Measurements from ENCODE around the gene EXOC4.
"Not testable (repeated sequence)": the region's sequence is repeated elsewhere in the genome, so short reads cannot be mapped to it uniquely, and the experiment has no call there.

EXOC4 gene

DNA sequence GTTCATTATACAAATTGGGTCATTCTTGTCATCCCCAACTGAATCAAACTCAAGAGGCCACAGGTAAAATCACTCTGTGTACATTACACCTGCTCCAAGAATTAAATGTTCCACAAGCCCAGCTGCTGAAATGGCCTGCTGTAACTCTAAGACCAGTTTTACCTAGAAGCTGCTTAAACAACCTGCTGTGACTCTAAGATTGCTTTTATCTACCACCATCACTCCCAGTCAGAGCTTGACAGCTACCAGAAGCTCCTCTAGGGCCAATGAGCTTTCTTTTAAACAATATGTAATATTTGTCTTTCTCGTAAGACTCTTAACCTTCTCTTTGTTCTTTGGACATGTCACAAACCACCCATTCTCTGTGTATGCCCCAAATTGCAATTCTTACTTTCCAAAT is 732.4 kb downstream of the EXOC4 start:
- DNase-seq (ENCODE audit: low read depth), result no peak

GRCh38 chr7:133987582-133987981 is 734.7 kb downstream of the EXOC4 start:
- no peak for DNase-seq (ENCODE audit: low read depth)

GRCh38 chr7:133993547-133993946 is 740.7 kb downstream of the EXOC4 start:
- DNase-seq (ENCODE audit: low read depth), result no peak

- not testable (repeated sequence) for DNase-seq (ENCODE audit: low read depth)
Observed at GRCh38 chr7:133994100-133994499, 741.2 kb downstream of the EXOC4 start.

GRCh38 chr7:133997463-133997862 is 744.6 kb downstream of the EXOC4 start:
- no peak for DNase-seq (ENCODE audit: low read depth)

GRCh38 chr7:133999178-133999577 is 746.3 kb downstream of the EXOC4 start:
- DNase-seq (ENCODE audit: low read depth), result no peak

DNA sequence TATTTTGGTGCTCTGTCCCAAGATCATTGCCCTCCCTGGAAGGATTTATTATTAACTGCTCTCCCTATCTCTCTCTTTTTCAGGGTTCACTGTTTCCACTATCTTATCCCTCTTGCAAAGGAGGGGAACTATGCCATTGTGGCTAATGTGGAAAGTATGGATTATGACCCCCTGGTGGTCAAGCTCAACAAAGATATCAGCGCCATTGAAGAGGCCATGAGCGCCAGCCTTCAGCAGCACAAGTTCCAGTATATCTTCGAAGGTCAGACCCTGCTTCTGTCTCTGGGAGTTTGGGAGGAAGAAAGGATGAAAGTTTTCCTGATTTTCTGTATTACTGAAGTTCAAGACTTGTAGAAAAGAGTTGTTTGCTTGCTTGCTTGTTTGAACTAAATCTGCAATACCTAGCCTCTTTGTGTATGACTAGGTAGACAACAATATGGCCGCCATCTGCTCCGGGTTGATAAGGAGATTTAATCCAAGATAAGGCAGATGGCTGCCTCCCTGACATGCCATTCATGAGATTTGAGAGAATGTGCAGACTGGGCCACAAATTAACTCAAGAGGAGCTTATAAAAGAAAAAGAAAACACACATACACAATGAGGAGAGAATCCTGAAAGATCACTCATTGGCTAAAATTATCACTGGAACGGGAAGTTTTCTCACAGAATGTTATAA is 752.1 kb downstream of the EXOC4 start:
- no peak for DNase-seq (ENCODE audit: low read depth)

DNA sequence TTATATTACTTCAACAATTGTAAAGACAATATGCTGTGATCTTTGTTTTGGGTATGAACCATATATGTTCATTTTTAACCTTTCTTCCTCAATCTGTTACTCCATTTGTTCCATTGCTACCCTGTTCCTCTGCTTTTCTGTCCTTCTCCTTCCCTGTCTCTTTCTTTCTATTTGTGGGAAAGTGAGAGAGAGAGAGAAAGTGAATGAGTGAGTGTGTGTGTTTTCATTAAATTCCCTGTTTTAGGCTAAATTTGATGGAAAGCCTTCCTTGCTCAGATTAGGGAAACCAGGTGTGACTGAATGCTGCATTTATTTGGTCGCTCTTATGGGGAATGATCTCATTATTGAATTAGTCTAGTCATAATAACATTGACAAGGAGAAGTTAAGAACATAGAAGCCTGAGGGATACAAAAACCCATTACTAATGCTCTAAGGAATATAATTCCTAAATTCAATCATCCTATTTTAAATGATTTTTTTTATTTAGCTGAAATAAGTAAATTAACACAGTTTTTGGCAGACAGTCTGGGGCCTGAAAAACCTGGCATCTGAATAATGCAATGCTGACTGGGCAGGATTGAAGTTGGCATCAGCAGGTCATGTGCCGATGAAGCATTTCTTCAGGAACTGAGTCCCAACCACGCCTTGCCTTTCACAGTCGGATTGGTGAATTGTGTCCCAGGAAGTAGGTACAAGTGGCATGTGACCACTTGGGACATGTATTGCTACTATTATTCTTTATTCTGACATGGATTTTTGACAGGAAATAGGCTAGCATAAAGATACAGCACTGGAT is 756.6 kb downstream of the EXOC4 start:
- DNase-seq (ENCODE audit: low read depth), result no peak

DNA sequence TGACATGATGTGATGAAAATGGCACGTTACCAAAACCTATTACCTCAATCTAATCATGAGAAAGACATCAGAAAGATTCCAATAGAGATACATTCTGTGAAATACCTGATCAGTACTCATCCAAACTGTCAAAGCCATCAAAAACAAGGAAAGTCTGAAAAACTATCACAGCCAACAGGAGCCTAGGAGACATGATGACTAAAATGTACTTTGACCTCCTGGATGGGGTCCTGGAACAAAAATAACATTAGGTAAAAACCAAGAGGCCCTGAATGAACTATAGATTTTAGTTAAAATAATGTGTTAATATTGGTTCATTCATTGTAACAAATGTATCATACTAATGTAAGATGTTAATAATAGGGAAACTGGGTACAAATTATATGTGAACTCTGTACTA is 760.4 kb downstream of the EXOC4 start:
- no peak for DNase-seq (ENCODE audit: low read depth)

- DNase-seq (ENCODE audit: low read depth), result no peak
Observed at GRCh38 chr7:134014935-134015334, 762.1 kb downstream of the EXOC4 start.

DNA sequence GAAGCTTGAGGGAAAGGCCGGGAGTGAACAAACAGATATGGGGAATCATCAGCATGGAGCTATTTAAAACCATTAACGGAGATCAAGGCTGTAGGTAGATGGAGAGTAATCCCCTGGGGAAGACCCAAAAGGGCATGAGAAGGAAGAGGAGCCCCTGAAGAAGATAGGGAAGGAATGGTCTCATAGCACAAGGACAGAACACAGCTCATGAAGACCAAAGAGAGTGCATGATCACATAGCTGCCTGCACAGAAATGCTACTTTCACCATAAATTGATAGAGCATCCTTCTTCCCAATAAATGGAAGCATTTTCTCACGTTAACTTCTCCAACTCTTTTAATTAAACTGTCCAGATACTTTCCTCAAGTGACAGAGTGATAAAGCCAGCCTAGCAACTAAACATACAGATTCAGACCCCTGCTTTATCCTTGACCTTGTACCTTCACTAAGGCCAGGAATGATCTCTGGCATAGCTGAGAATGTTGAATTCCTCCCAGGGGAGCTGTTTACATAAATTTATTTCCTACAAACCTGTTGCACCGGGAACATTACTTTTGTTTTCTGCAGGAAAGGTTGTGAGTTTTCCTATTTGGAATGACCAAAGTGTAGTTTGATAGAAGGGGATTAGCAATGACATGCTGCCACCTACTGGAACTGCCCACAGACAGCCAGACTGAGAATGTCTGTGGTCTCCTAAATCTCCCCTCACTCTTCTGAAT is 763.5 kb downstream of the EXOC4 start:
- no peak for DNase-seq (ENCODE audit: low read depth)

GRCh38 chr7:134016942-134017303 is 764.0 kb downstream of the EXOC4 start:
- no peak for DNase-seq (ENCODE audit: low read depth)

DNA sequence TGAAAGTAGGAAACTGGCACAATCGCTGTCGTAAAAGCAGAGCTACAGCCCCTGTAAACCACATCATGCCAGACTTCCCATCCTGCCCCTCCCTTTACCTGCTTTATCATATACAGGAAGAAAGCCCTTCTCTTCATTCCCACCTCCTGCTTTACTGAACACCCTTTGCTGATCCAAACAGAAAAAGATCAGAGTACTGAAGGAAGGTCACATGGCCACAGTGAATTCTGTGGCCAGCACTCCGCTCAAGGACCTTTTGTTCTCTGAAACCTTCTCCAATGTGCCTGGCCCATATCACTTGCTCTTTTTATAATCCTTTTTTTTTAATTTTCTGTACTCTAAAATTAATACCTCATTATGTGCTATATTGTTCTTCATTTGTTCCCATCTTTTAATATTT is 765.4 kb downstream of the EXOC4 start:
- DNase-seq (ENCODE audit: low read depth), result no peak

- DNase-seq (ENCODE audit: low read depth), result no peak
Observed at GRCh38 chr7:134019251-134019650, 766.4 kb downstream of the EXOC4 start.

- DNase-seq (ENCODE audit: low read depth), result no peak
Observed at GRCh38 chr7:134021836-134022235, 769.0 kb downstream of the EXOC4 start.

DNA sequence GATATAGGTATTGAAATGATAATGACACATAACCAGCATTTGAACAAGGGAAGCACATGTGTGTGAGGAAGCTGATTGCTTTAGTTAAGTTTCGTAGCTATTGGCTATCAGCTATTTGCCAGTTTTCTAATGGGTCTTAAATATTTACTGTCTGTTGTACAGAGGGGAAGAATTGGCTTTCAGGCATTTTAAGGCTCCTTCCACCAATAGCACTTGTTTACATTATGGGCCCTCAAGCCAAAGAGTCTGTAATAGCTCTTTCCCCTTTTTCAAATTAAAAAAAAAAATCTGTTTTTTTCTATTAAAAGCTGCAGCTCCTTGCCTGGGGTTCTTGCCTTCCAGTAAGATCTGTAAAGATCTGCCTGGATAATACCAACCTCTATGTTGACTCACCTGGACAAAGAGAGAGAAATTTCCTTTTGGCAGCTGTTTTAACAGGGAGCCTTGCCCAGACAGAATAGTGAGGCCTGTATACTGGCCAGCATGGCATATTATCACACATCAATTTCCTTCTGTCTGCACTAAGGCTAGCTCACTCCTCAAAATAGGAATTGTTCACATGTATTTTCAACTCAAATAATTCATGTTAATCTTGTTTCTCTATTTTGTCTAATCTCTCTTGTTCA is 769.5 kb downstream of the EXOC4 start:
- no peak for DNase-seq (ENCODE audit: low read depth)

DNA sequence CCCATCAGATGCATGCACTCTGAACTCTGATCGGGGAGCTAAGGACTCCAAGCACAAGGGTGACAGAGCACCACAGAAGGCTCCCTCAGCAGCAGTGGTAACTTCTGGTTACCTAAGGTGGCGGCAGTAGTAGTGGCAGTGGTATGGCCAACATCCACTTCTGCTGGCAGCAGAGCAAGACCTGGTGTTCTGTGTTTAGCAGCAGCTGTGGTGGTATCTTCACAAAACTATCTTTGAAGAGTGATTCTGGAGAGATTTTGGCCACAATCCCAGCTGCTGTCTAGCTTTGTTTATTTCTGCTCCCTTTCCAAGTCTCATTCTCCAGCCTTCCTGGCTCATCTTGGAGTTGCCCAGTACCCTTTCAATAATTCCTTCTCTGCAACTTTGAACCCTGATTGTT is 771.9 kb downstream of the EXOC4 start:
- no peak for DNase-seq (ENCODE audit: low read depth)

DNA sequence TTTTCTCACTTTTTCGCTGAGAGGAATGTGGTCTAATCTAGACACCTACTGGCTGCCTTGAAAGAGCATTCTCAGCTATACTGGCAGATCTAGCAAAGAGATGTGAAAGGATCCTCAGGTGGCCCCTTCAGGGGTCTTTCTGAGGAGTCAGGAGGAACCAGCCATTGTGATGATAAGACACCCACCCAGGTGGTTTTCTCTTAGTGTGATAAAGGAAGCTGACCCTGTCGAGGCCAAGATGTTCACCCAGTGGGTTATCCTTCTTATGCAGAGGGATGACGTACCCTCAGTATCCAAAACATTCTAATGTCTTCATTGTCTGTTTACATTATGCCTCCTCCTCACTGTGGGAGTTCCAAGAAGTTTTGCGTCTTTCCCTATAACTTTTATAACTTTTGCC is 776.0 kb downstream of the EXOC4 start:
- no peak for DNase-seq (ENCODE audit: low read depth)

DNA sequence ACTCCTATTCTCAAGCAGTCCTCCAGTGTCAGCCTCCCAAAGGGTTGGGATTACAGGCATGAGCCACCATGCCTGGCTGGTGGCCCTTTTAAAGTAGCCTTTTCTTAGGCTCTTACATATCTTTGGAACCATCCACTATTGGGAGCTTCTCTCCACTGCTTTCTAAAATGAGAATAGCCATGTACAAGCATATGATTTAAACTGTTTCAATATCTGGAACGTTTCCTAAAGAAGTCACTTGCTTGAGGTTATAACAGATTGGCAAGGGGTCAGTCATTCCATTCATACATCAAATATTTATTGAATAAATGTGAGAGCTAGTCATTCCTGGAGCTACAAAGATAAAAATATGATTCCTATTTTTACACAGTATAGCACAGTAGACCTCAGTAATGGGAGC is 776.9 kb downstream of the EXOC4 start:
- no peak for DNase-seq (ENCODE audit: low read depth)

DNA sequence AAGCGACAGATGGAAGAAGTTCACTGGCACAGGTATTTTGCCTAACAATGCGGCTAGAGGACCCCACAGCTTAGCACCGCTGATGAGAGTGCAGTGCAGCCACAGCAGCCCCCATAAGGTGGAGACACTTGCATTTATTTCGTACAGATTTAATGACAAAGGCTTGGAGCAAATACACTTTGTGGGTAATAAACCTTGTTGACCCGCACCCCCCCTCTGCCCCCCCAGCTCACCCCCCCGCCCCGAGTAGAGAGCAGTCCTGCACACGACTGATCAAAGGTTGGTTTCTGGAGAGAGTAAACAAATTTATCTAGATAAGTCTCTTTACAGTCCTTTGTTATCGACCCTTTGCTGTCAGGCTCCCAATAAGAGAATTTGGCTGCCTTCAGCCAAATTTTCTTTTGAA is 777.6 kb downstream of the EXOC4 start:
- DNase-seq (ENCODE audit: low read depth), result no peak

GRCh38 chr7:134031835-134032617 is 779.1 kb downstream of the EXOC4 start:
- no peak for DNase-seq (ENCODE audit: low read depth)

GRCh38 chr7:134034652-134035051 is 781.8 kb downstream of the EXOC4 start:
- DNase-seq (ENCODE audit: low read depth), result no peak
